D341Med (cell line): Measurements from ENCODE around the gene KIAA1217.

ENCODE experiments used
- DNase-seq: peaks from one replicate; pipeline ENCODE4 v3.0.0; 2012; ENCODE audit warnings: low spot score

The KIAA1217 gene

GRCh38 chr10:24596217-24596930, 387.4 kb downstream of the KIAA1217 start:
- DNase-seq: no peak

GRCh38 chr10:24597426-24597825, 388.5 kb downstream of the KIAA1217 start:
- DNase-seq: no peak
